ENCODE results near the gene GAA.

- TF ChIP-seq PRDM15 (CRISPR knock-in tag; IDR thresholded peaks at IDR 0.05) (no peak), POLR2AphosphoS5 (IDR thresholded peaks at IDR 0.05; ENCODE audit: low read length) (no peak), CTCF (IDR thresholded peaks at IDR 0.05 in 2 of 3, conservative IDR thresholded peaks at IDR 0.05 in 1 of 3; ENCODE audit: control insufficient read depth in 2 of 3, extremely low read depth in 1 of 3, insufficient read depth in 1 of 3, low read depth in 3 of 3, low read length in 3 of 3) (no peak), BRCA1 (IDR thresholded peaks at IDR 0.05; ENCODE audit: low read depth, low read length) (no peak), EP300 (IDR thresholded peaks at IDR 0.05; ENCODE audit: borderline replicate concordance in 1 of 2, control insufficient read depth in 1 of 2, low read depth in 2 of 2, low read length in 2 of 2) (no peak)
These were observed 15.6 kb downstream of the GAA start for GRCh38 chr17:80116921-80117380.

Measured in GM12878 (cell line).